GM12878 (cell line): ENCODE data around the gene CACNA2D3. TPM values are rescaled to one million over a fixed set of nuclear protein-coding genes. Genes with fewer than 3 reads are reported as not detected.

Source experiments
- ATAC-seq: fragments of 200-7000 bp; cut with Tn5 transposase; 3 replicates; pipeline ENCODE4 v1.9.1; 2020; ENCODE audit warnings: mild to moderate bottlenecking, moderate library complexity
- BruUV-seq: library from RNA; stranded (reverse); fragments of 400-500 nt; replicated peaks from 2 replicates; lab custom pipeline; 2021; lab: Mats Ljungman, UMichigan
- CTCF ChIA-PET: fragments of 300-600 bp; sonication (Branson Sonifier 250); formaldehyde crosslinking; extraction: SDS; loops from one replicate; lab custom pipeline; 2021; ENCODE audit warnings: inconsistent platforms; lab: Yijun Ruan, JAX
- POLR2A ChIA-PET: fragments of 350-600 bp; formaldehyde crosslinking; extraction: SDS; loops from one replicate; lab custom pipeline; 2021; ENCODE audit warnings: inconsistent platforms; lab: Charles Lee
- RAD21 ChIA-PET: fragments of 300-600 bp; sonication (Branson Sonifier 250); formaldehyde crosslinking; loops from one replicate; lab custom pipeline; 2023; ENCODE audit warnings: antibody characterized with exemption; ENCODE audit not compliant: unreplicated experiment; lab: Charles Lee
- SMC1A ChIA-PET: fragments of 300-600 bp; sonication (Branson Sonifier 250); formaldehyde crosslinking; loops from one replicate; lab custom pipeline; 2023; ENCODE audit not compliant: unreplicated experiment, uncharacterized antibody; lab: Charles Lee
- DNase-seq: peaks from one replicate; pipeline ENCODE4 v3.0.0-alpha.2; 2011; ENCODE audit warnings: low read depth, low spot score
- FAIRE-seq: peaks from 3 replicates; lab custom pipeline; 2011; peaks lifted over from hg19 to GRCh38; lab: Jason Lieb, UNC
- H2AFZ ChIP-seq: 2 replicates; pipeline ENCODE4 v1.6.0; 2011; ENCODE audit warnings: low read depth, low read length, control low read depth; ENCODE audit not compliant: control insufficient read depth
- H3K27ac ChIP-seq: 2 replicates; pipeline ENCODE4 v1.5.1; 2011; ENCODE audit warnings: control low read depth; ENCODE audit not compliant: control insufficient read depth, insufficient read depth
- H3K27me3 ChIP-seq, 2 experiments: replicated peaks in 1 of 2; 2 replicates each; pipeline versions ENCODE4 v1.6.0 to v1.6.1; 2011; ENCODE audit warnings: low read length in 1 of 2; ENCODE audit not compliant: control insufficient read depth in 2 of 2, insufficient read depth in 2 of 2
- H3K36me3 ChIP-seq, 2 experiments: 2 replicates each; pipeline ENCODE4 v1.5.1; 2011; ENCODE audit warnings: low read length in 1 of 2; ENCODE audit not compliant: control insufficient read depth in 2 of 2, insufficient read depth in 2 of 2
- H3K4me1 ChIP-seq: 2 replicates; pipeline ENCODE4 v1.6.1; 2011; ENCODE audit warnings: mild to moderate bottlenecking, low read length, moderate library complexity, mixed read lengths; ENCODE audit not compliant: control insufficient read depth, insufficient read depth
- H3K4me2 ChIP-seq: 2 replicates; pipeline ENCODE4 v1.6.0; 2011; ENCODE audit warnings: control low read depth; ENCODE audit not compliant: control insufficient read depth, insufficient read depth
- H3K4me3 ChIP-seq: fragments of 200-600 bp; sonication (generic); 2 replicates; pipeline ENCODE4 v1.5.1; 2016
- H3K79me2 ChIP-seq: 2 replicates; pipeline ENCODE4 v1.6.0; 2011; ENCODE audit warnings: low read length; ENCODE audit not compliant: control insufficient read depth, insufficient read depth
- H3K9ac ChIP-seq: 2 replicates; pipeline ENCODE4 v1.8.0; 2011; ENCODE audit warnings: low read length, control low read depth, mixed read lengths; ENCODE audit not compliant: control insufficient read depth, insufficient read depth
- H3K9me3 ChIP-seq: replicated peaks from 3 replicates; pipeline ENCODE4 v1.5.1; 2011; ENCODE audit warnings: mild to moderate bottlenecking, low read length; ENCODE audit not compliant: control insufficient read depth, insufficient read depth
- H4K20me1 ChIP-seq: 2 replicates; pipeline ENCODE4 v1.6.0; 2011; ENCODE audit not compliant: control insufficient read depth, insufficient read depth
- EED ChIP-seq: sonication (generic); IDR thresholded peaks from 2 replicates; pipeline ENCODE4 v1.6.1; 2016; ENCODE audit warnings: antibody characterized with exemption, low read depth
- ELK1 ChIP-seq: IDR thresholded peaks from 2 replicates; pipeline ENCODE4 v1.6.1; 2012; ENCODE audit warnings: low read depth, low read length, improper control_type of control experiment
- FOS ChIP-seq: IDR thresholded peaks from 3 replicates; pipeline ENCODE4 v1.6.1; 2011; ENCODE audit warnings: borderline replicate concordance; ENCODE audit not compliant: insufficient read length; ENCODE audit errors: extremely low read depth
- PAX8 ChIP-seq: fragments of 450-650 bp; IDR thresholded peaks from 2 replicates; pipeline ENCODE4 v1.6.1; 2017; ENCODE audit warnings: mild to moderate bottlenecking, moderate library complexity
- RAD51 ChIP-seq: fragments of 450-650 bp; IDR thresholded peaks from 2 replicates; pipeline ENCODE4 v1.6.1; 2016; ENCODE audit warnings: moderate library complexity, mild to moderate bottlenecking, inconsistent platforms
- SRF ChIP-seq, 2 experiments: IDR thresholded peaks; 2 replicates each; pipeline ENCODE4 v1.6.1; 2011; ENCODE audit warnings: low read depth in 2 of 2, low read length in 2 of 2, mild to moderate bottlenecking in 1 of 2, moderate library complexity in 1 of 2
- TBL1XR1 ChIP-seq: IDR thresholded peaks from 2 replicates; pipeline ENCODE4 v1.6.1; 2012; ENCODE audit warnings: low read depth, low read length, improper control_type of control experiment
- TCF3 ChIP-seq: IDR thresholded peaks from 2 replicates; pipeline ENCODE4 v1.6.1; 2012; ENCODE audit warnings: low read depth, mild to moderate bottlenecking, low read length, borderline replicate concordance; ENCODE audit not compliant: insufficient read depth
- YY1 ChIP-seq: IDR thresholded peaks from 2 replicates; pipeline ENCODE4 v1.6.1; 2011; ENCODE audit warnings: low read depth, mild to moderate bottlenecking, low read length
- WGBS: methylation state at CpG from one replicate; pipeline ENCODE4 v1.1.6; 2016; ENCODE audit warnings: low lambda C conversion rate; ENCODE audit not compliant: insufficient replicate concordance, insufficient coverage; ENCODE audit errors: missing lambda C conversion rate; 5-methylcytosine and 5-hydroxymethylcytosine counted together
- in situ Hi-C: fragments of 300-500 bp; cut with MboI; formaldehyde crosslinking; loops from 9 replicates; pipeline ENCODE4 v1.14.3; 2018; ENCODE audit warnings: mixed read lengths
- intact Hi-C: fragments of 100-400 bp; cut with micrococcal nuclease; formaldehyde crosslinking; loops from one replicate; pipeline ENCODE4 v1.14.2; 2022; ENCODE audit not compliant: unreplicated experiment
- polyA plus RNA-seq, 11 experiments: library from polyadenylated mRNA; depleted of rRNA in 4 of 11; unstranded in 6 of 11; stranded (reverse) in 5 of 11; fragments of >200 nt; fragmentation: Nextera tagmentation in 4 of 11; fragmentation: Illumina TruSeq in 1 of 11; extraction: Ambion mirVana in 4 of 11; extraction: Trizol in 1 of 11; gene quantifications; 1 replicate in 1 of 11; 2 replicates in 10 of 11; pipeline versions ENCODE4 v1.2.1 to v1.2.3, GENCODE V29; 2011 to 2016; ENCODE audit warnings: inconsistent platforms in 2 of 11, missing spikeins in 2 of 11, low read depth in 1 of 11
- total RNA-seq, 4 experiments: library from RNA; depleted of rRNA in 3 of 4; stranded (reverse); fragments of >200 nt in 3 of 4; fragmentation: Illumina TruSeq in 1 of 4; extraction: Trizol in 1 of 4; gene quantifications; 2 replicates each; pipeline versions ENCODE4 v1.2.1 to v1.2.3, GENCODE V29; 2013 to 2021
- TF ChIP-seq, protein P1 (sequence below): IDR thresholded peaks from 2 replicates; pipeline ENCODE4 v1.6.1; 2011; ENCODE audit warnings: low read depth, low read length, improper control_type of control experiment, borderline replicate concordance
- TF ChIP-seq, protein P2 (sequence below): IDR thresholded peaks from 2 replicates; pipeline ENCODE4 v1.6.1; 2012; ENCODE audit warnings: mild to moderate bottlenecking, low read depth, low read length

CACNA2D3 gene
- total and polyA plus RNA-seq, 10 of the 15 experiments (the other 5 are each of a cell fraction or from before 2014, with no cell fraction given), result not detected

DNA sequence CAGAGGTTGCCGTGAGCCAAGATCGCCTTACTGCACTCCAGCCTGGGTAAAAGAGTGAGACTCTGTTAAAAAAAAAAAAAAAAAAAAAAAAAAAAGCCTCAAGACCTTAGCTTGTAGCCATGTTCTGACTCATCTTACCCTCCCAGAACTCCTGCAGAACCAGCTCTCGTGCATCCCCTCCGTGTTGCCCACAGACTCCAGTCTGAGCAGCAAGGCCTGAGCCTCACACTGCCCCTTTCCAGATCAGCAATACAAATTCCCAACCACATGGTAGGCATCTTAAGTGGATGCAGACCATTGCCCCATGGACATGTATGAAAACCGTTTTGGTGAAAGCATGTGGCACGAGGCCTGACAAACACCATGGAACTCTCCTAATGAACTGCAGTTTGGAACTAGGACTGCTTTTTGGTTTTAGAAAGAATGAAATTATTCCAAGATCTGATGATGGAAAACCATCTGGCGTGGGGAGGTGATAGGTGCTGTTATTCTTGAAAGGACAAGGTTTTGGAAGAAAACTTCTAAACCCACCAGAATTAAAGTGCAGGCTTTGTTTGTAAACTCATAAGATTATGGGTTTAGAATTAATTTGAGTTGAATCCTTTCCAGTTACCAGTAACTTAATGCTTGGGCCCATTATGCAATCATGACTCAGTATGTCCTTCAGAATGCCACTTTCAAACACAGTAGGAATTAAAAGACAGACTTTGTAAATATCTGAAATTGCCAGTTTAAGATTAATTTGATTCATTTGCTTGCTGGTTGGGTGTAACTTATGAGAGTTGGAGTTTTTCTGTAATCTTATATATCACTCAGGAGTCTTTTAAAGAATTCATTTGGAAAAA is 969.3 kb downstream of the CACNA2D3 start:
- no peaks in the 10 kb centered on the region for H3K4me1 ChIP-seq
- DNase-seq, result no peak
- no peak for FAIRE-seq
- no peaks in the 10 kb centered on the region for H3K36me3 ChIP-seq
- H3K4me2 ChIP-seq, result no peak overlapping the region
- in situ Hi-C loops, result no loop called here
- no peak overlapping the region for H3K4me3 ChIP-seq
- H3K9me3 ChIP-seq, result no peaks in the 10 kb centered on the region
- ChIA-PET POLR2A (no interaction called here), CTCF (no interaction called here)
- no peak overlapping the region for H3K27ac ChIP-seq
- no peak overlapping the region for H2AFZ ChIP-seq
- 8% methylated on average over 5 of the region's 7 CpGs for WGBS
- TF ChIP-seq TBL1XR1 (no peak), RAD51 (no peak), SRF (IDR thresholded peaks at IDR 0.05; ENCODE audit: low read depth in 2 of 2, low read length in 2 of 2) (no peak), ELK1 (no peak), TCF3 (no peak), YY1 (no peak), PAX8 (no peak), FOS (no peak), EED (no peak)
- TF ChIP-seq, protein P1, sequence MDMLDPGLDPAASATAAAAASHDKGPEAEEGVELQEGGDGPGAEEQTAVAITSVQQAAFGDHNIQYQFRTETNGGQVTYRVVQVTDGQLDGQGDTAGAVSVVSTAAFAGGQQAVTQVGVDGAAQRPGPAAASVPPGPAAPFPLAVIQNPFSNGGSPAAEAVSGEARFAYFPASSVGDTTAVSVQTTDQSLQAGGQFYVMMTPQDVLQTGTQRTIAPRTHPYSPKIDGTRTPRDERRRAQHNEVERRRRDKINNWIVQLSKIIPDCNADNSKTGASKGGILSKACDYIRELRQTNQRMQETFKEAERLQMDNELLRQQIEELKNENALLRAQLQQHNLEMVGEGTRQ, result no peak
- TF ChIP-seq, protein P2, sequence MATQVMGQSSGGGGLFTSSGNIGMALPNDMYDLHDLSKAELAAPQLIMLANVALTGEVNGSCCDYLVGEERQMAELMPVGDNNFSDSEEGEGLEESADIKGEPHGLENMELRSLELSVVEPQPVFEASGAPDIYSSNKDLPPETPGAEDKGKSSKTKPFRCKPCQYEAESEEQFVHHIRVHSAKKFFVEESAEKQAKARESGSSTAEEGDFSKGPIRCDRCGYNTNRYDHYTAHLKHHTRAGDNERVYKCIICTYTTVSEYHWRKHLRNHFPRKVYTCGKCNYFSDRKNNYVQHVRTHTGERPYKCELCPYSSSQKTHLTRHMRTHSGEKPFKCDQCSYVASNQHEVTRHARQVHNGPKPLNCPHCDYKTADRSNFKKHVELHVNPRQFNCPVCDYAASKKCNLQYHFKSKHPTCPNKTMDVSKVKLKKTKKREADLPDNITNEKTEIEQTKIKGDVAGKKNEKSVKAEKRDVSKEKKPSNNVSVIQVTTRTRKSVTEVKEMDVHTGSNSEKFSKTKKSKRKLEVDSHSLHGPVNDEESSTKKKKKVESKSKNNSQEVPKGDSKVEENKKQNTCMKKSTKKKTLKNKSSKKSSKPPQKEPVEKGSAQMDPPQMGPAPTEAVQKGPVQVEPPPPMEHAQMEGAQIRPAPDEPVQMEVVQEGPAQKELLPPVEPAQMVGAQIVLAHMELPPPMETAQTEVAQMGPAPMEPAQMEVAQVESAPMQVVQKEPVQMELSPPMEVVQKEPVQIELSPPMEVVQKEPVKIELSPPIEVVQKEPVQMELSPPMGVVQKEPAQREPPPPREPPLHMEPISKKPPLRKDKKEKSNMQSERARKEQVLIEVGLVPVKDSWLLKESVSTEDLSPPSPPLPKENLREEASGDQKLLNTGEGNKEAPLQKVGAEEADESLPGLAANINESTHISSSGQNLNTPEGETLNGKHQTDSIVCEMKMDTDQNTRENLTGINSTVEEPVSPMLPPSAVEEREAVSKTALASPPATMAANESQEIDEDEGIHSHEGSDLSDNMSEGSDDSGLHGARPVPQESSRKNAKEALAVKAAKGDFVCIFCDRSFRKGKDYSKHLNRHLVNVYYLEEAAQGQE, result no peak
- TF ChIP-seq, all 136 proteins: peak for 0
- H3K27me3 ChIP-seq, result no peaks in the 10 kb centered on the region; a peak in 1 of 4 replicates
- H3K79me2 ChIP-seq, result no peaks in the 10 kb centered on the region
- ATAC-seq, result no peak
- no peak overlapping the region for H3K9ac ChIP-seq
- BruUV-seq, result no TSS peak
- SMC1A ChIA-PET, result no interaction called here
- RAD21 ChIA-PET, result no interaction called here
- intact Hi-C loops, result no loop called here
- no peaks in the 10 kb centered on the region; the same call in 1 of the 2 replicates for H4K20me1 ChIP-seq
